GM12878 (cell line): ENCODE results near the gene ADD2.
A peak's percentile ranks its signal among the peaks of the same experiment; 100 is the strongest.

Experiments used
- BCL11A ChIP-seq: IDR thresholded peaks from 2 replicates; pipeline ENCODE4 v1.6.1; 2011; ENCODE audit warnings: low read depth, low read length
- CBX5 ChIP-seq: sonication (generic); IDR thresholded peaks from 2 replicates; pipeline ENCODE4 v1.6.1; 2016; ENCODE audit warnings: low read depth, moderate library complexity, mild to moderate bottlenecking, inconsistent platforms
- JUND ChIP-seq: IDR thresholded peaks from 2 replicates; pipeline ENCODE4 v1.6.1; 2012; ENCODE audit warnings: low read depth, mild to moderate bottlenecking, low read length, improper control_type of control experiment, moderate library complexity
- KLF5 ChIP-seq: fragments of 450-650 bp; IDR thresholded peaks from 2 replicates; pipeline ENCODE4 v1.6.1; 2014; ENCODE audit warnings: mild to moderate bottlenecking; ENCODE audit not compliant: partially characterized antibody
- POLR2A ChIP-seq: IDR thresholded peaks from 2 replicates; pipeline ENCODE4 v1.6.1; 2011; ENCODE audit warnings: low read depth, mild to moderate bottlenecking, low read length
- RCOR1 ChIP-seq: conservative IDR thresholded peaks from 2 replicates; pipeline ENCODE4 v1.6.1; 2012; ENCODE audit warnings: low read depth, low read length, improper control_type of control experiment
- SP1 ChIP-seq: IDR thresholded peaks from one replicate; pipeline ENCODE4 v1.6.1; 2011; ENCODE audit warnings: low read depth, low read length
- ZNF274 ChIP-seq: IDR thresholded peaks from one replicate; pipeline ENCODE4 v1.8.0; 2011; ENCODE audit not compliant: insufficient read length, insufficient read depth
- TF ChIP-seq, protein P1 (sequence below), 3 experiments: IDR thresholded peaks in 2 of 3; conservative IDR thresholded peaks in 1 of 3; 2 replicates each; pipeline ENCODE4 v1.5.1; 2011; ENCODE audit warnings: low read depth in 3 of 3, low read length in 3 of 3, mild to moderate bottlenecking in 3 of 3, control low read depth in 2 of 3, moderate library complexity in 2 of 3, inconsistent platforms in 1 of 3, mixed read lengths in 1 of 3; ENCODE audit not compliant: control insufficient read depth in 2 of 3, insufficient read depth in 1 of 3; ENCODE audit errors: extremely low read depth in 1 of 3
- TF ChIP-seq, protein P2 (sequence below): fragments of 450-650 bp; IDR thresholded peaks from 2 replicates; pipeline ENCODE4 v1.6.1; 2016; ENCODE audit warnings: mild to moderate bottlenecking
- TF ChIP-seq, protein P3 (sequence below): IDR thresholded peaks from 2 replicates; pipeline ENCODE4 v1.6.1; 2012; ENCODE audit warnings: low read depth, low read length, improper control_type of control experiment
- TF ChIP-seq, protein P4 (sequence below): IDR thresholded peaks from 2 replicates; pipeline ENCODE4 v1.6.1; 2012; ENCODE audit warnings: mild to moderate bottlenecking, low read depth, low read length

DNA sequence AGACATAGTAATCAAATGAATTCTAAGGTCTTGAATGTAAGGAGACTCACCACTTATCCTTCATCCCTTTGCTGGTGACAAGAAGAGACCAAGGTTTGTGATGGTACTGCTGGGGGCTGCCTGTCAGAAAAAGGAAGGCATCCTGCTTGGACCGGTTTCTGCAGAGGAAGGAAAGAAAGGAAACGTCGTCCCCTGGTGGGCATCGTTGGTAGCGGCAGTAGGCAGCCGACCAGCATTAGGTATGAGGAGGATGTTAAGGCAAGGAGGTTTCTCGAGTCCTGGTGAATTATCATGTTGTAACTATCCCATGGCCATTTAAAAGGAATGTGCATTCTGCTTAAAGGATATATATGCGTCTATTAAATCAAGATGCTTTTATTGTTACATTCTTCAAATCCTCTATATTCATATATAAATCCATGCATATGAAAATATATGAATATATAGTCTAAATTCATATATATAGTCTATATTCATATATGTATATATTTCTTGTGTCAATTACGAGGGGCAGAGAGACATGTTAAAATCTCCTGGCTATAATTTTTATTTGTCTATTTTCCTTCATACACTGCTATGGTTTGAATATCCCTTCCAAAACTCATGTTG, 120.0 kb downstream of the ADD2 start:
- TF ChIP-seq, protein P1, sequence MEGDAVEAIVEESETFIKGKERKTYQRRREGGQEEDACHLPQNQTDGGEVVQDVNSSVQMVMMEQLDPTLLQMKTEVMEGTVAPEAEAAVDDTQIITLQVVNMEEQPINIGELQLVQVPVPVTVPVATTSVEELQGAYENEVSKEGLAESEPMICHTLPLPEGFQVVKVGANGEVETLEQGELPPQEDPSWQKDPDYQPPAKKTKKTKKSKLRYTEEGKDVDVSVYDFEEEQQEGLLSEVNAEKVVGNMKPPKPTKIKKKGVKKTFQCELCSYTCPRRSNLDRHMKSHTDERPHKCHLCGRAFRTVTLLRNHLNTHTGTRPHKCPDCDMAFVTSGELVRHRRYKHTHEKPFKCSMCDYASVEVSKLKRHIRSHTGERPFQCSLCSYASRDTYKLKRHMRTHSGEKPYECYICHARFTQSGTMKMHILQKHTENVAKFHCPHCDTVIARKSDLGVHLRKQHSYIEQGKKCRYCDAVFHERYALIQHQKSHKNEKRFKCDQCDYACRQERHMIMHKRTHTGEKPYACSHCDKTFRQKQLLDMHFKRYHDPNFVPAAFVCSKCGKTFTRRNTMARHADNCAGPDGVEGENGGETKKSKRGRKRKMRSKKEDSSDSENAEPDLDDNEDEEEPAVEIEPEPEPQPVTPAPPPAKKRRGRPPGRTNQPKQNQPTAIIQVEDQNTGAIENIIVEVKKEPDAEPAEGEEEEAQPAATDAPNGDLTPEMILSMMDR (IDR thresholded peaks at IDR 0.05 in 2 of 3, conservative IDR thresholded peaks at IDR 0.05 in 1 of 3; ENCODE audit: control insufficient read depth in 2 of 3, extremely low read depth in 1 of 3, insufficient read depth in 1 of 3, low read depth in 3 of 3, low read length in 3 of 3): peak; percentile 94 to 100 (median 98); a peak in 5 of 6 replicates
- TF ChIP-seq, protein P2, sequence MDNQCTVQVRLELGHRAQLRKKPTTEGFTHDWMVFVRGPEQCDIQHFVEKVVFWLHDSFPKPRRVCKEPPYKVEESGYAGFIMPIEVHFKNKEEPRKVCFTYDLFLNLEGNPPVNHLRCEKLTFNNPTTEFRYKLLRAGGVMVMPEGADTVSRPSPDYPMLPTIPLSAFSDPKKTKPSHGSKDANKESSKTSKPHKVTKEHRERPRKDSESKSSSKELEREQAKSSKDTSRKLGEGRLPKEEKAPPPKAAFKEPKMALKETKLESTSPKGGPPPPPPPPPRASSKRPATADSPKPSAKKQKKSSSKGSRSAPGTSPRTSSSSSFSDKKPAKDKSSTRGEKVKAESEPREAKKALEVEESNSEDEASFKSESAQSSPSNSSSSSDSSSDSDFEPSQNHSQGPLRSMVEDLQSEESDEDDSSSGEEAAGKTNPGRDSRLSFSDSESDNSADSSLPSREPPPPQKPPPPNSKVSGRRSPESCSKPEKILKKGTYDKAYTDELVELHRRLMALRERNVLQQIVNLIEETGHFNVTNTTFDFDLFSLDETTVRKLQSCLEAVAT: no peak
- TF ChIP-seq BCL11A (no peak), JUND (no peak), CBX5 (no peak), POLR2A (no peak), SP1 (no peak), KLF5 (no peak), ZNF274 (no peak), RCOR1 (no peak)
- TF ChIP-seq, protein P3, sequence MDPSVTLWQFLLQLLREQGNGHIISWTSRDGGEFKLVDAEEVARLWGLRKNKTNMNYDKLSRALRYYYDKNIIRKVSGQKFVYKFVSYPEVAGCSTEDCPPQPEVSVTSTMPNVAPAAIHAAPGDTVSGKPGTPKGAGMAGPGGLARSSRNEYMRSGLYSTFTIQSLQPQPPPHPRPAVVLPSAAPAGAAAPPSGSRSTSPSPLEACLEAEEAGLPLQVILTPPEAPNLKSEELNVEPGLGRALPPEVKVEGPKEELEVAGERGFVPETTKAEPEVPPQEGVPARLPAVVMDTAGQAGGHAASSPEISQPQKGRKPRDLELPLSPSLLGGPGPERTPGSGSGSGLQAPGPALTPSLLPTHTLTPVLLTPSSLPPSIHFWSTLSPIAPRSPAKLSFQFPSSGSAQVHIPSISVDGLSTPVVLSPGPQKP: no peak
- TF ChIP-seq, protein P4, sequence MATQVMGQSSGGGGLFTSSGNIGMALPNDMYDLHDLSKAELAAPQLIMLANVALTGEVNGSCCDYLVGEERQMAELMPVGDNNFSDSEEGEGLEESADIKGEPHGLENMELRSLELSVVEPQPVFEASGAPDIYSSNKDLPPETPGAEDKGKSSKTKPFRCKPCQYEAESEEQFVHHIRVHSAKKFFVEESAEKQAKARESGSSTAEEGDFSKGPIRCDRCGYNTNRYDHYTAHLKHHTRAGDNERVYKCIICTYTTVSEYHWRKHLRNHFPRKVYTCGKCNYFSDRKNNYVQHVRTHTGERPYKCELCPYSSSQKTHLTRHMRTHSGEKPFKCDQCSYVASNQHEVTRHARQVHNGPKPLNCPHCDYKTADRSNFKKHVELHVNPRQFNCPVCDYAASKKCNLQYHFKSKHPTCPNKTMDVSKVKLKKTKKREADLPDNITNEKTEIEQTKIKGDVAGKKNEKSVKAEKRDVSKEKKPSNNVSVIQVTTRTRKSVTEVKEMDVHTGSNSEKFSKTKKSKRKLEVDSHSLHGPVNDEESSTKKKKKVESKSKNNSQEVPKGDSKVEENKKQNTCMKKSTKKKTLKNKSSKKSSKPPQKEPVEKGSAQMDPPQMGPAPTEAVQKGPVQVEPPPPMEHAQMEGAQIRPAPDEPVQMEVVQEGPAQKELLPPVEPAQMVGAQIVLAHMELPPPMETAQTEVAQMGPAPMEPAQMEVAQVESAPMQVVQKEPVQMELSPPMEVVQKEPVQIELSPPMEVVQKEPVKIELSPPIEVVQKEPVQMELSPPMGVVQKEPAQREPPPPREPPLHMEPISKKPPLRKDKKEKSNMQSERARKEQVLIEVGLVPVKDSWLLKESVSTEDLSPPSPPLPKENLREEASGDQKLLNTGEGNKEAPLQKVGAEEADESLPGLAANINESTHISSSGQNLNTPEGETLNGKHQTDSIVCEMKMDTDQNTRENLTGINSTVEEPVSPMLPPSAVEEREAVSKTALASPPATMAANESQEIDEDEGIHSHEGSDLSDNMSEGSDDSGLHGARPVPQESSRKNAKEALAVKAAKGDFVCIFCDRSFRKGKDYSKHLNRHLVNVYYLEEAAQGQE: no peak
